Astrocyte of the spinal cord (primary cell): Measurements from ENCODE around the gene KRIT1.

ENCODE experiments used
- DNase-seq: peaks from one replicate; pipeline ENCODE4 v3.0.0; 2011; ENCODE audit warnings: low read depth, low spot score
- H3K4me3 ChIP-seq: 2 replicates; pipeline ENCODE4 v1.5.1; 2011; ENCODE audit warnings: low read depth, mild to moderate bottlenecking, low read length, moderate library complexity
- CTCF ChIP-seq: IDR thresholded peaks from 2 replicates; pipeline ENCODE4 v1.5.1; 2012; ENCODE audit warnings: low read depth, mild to moderate bottlenecking, low read length, inconsistent platforms
- in situ Hi-C: cut with HindIII; loops from 2 replicates; pipeline ENCODE4 v1.10.0; 2017; ENCODE audit warnings: low sequenced_read_pairs

KRIT1 gene

GRCh38 chr7:92251181-92251580, 5.5 kb upstream of the KRIT1 start:
- H3K4me3 ChIP-seq: no peak overlapping the region
- TF ChIP-seq CTCF: no peak
- no peak for DNase-seq
- in situ Hi-C loops: no loop called here

GRCh38 chr7:92250603-92251002, 4.9 kb upstream of the KRIT1 start:
- TF ChIP-seq CTCF: no peak
- no peak overlapping the region for H3K4me3 ChIP-seq
- no peak for DNase-seq
- in situ Hi-C loops: no loop called here

GRCh38 chr7:92246360-92247101, 817 bp upstream of the KRIT1 start:
- peak; percentile 26 for DNase-seq
- no peak for TF ChIP-seq CTCF
- peak overlapping the region; percentile 64 for H3K4me3 ChIP-seq
- in situ Hi-C loops: no loop called here

GRCh38 chr7:92244808-92245486, 767 bp downstream of the KRIT1 start:
- peak; percentile 8 for DNase-seq
- H3K4me3 ChIP-seq: peak overlapping the region; percentile 64
- no peak for TF ChIP-seq CTCF
- in situ Hi-C loops: no loop called here

- DNase-seq: no peak
- in situ Hi-C loops: no loop called here
- TF ChIP-seq CTCF: no peak
- H3K4me3 ChIP-seq: no peak overlapping the region
Measured at GRCh38 chr7:92242972-92243371, 2.7 kb downstream of the KRIT1 start.

- H3K4me3 ChIP-seq: no peak overlapping the region
- no peak for TF ChIP-seq CTCF
- in situ Hi-C loops: no loop called here
- no peak for DNase-seq
Measured at GRCh38 chr7:92230547-92230946, 15.2 kb downstream of the KRIT1 start.
